OCI-LY1 (cell line): ENCODE results near the gene PCK2.

Experiments used
- H2AFZ ChIP-seq: fragments of 200-600 bp; sonication (generic), shearing (Covaris generic); 2 replicates; pipeline ENCODE4 v1.6.0; 2014; ENCODE audit warnings: antibody characterized with exemption, mild to moderate bottlenecking, low read length
- H3F3A ChIP-seq: fragments of 200-600 bp; sonication (generic), shearing (Covaris generic); 2 replicates; pipeline ENCODE4 v1.6.0; 2014; ENCODE audit warnings: mild to moderate bottlenecking, antibody characterized with exemption, low read length, moderate library complexity; ENCODE audit not compliant: insufficient read depth
- H3K27ac ChIP-seq: fragments of 200-600 bp; sonication (generic); 2 replicates; pipeline ENCODE4 v1.5.1; 2014; ENCODE audit warnings: low read length, mixed run types, mild to moderate bottlenecking, low read depth; ENCODE audit not compliant: poor library complexity, severe bottlenecking
- H3K27me3 ChIP-seq: fragments of 200-600 bp; sonication (generic); 2 replicates; pipeline ENCODE4 v1.6.0; 2014; ENCODE audit warnings: antibody characterized with exemption, mild to moderate bottlenecking, low read length, moderate library complexity; ENCODE audit not compliant: insufficient read depth
- H3K36me3 ChIP-seq: fragments of 200-600 bp; sonication (generic); 2 replicates; pipeline ENCODE4 v1.6.1; 2014; ENCODE audit warnings: mild to moderate bottlenecking, antibody characterized with exemption, low read length, moderate library complexity, mixed read lengths; ENCODE audit not compliant: insufficient read depth
- H3K4me1 ChIP-seq: fragments of 200-600 bp; sonication (generic); 2 replicates; pipeline ENCODE4 v1.5.1; 2014; ENCODE audit warnings: mild to moderate bottlenecking, low read length, moderate library complexity; ENCODE audit not compliant: insufficient read depth, severe bottlenecking
- H3K4me2 ChIP-seq: fragments of 200-600 bp; sonication (generic), shearing (Covaris generic); 2 replicates; pipeline ENCODE4 v1.6.1; 2014; ENCODE audit warnings: low read length
- H3K4me3 ChIP-seq: fragments of 200-600 bp; sonication (generic); 2 replicates; pipeline ENCODE4 v1.5.1; 2014; ENCODE audit warnings: low read length, low read depth, mild to moderate bottlenecking, mixed read lengths; ENCODE audit not compliant: poor library complexity, severe bottlenecking
- H3K79me2 ChIP-seq: fragments of 200-600 bp; shearing (Covaris generic); 2 replicates; pipeline ENCODE4 v1.6.1; 2016; ENCODE audit warnings: mixed run types, low read length, mixed read lengths; ENCODE audit not compliant: insufficient read depth
- H3K9ac ChIP-seq: fragments of 200-600 bp; sonication (generic), shearing (Covaris generic); 2 replicates; pipeline ENCODE4 v1.6.1; 2014; ENCODE audit warnings: mild to moderate bottlenecking, low read length, mixed read lengths
- H3K9me2 ChIP-seq: fragments of 200-600 bp; sonication (generic), shearing (Covaris generic); 2 replicates; pipeline ENCODE4 v1.6.1; 2014; ENCODE audit warnings: low read depth, mild to moderate bottlenecking, low read length, mixed read lengths
- H3K9me3 ChIP-seq: fragments of 200-600 bp; shearing (Covaris generic); 2 replicates; pipeline ENCODE4 v1.6.1; 2014; ENCODE audit warnings: low read length, mixed read lengths
- H4K20me1 ChIP-seq: fragments of 200-600 bp; sonication (generic), shearing (Covaris generic); 2 replicates; pipeline ENCODE4 v1.6.0; 2016; ENCODE audit warnings: mild to moderate bottlenecking, low read length; ENCODE audit not compliant: insufficient read depth
- EZH2 ChIP-seq: fragments of 200-600 bp; sonication (generic), shearing (Covaris generic); IDR thresholded peaks from 2 replicates; pipeline ENCODE4 v1.8.0; 2017; ENCODE audit warnings: borderline replicate concordance, mixed run types, mild to moderate bottlenecking, antibody characterized with exemption, low read length, moderate library complexity, mixed read lengths
- TF ChIP-seq, protein P1 (sequence below): fragments of 200-600 bp; sonication (generic), shearing (Covaris generic); IDR thresholded peaks from 2 replicates; pipeline ENCODE4 v1.5.1; 2017; ENCODE audit warnings: mild to moderate bottlenecking, antibody characterized with exemption, low read length, moderate library complexity, mixed read lengths

Gene PCK2

DNA sequence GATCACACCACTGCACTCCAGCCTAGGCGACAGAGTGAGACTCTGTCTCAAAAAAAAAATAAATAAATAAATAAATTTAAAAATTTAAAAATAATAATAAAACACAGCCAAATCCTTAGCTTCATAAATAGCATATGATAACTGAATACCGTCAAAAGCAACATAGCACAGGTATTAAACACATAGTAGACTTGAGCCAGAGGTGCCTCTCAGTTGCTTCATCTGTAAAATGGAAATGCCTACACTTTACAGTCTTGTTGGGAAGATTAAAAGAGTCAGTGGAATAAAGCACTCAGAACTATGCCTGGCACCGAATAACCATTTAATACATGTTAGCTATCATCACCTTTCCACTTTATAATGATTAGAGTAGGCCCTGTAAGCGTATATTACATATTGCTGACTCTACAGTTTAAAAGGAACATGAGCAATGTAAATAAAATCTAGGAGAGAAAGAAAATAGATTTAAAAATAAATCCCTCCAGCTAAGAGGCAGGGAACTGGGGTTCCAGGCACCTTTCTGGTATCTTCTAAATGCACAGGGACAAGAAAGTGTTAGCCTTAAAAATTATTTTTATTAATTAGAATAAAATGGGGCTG lies 12.7 kb downstream of the PCK2 start:
- Histone ChIP-seq H3K27ac (no peak overlapping the region), H3K4me3 (no peak overlapping the region), H3K9me2 (no peaks in the 10 kb centered on the region), H3K36me3 (peaks cover 22% of the 10 kb centered on the region), H3K27me3 (no peaks in the 10 kb centered on the region), H3F3A (no peaks in the 10 kb centered on the region; the same call in 1 of the 2 replicates), H3K9me3 (no peaks in the 10 kb centered on the region), H3K4me1 (peaks cover 8% of the 10 kb centered on the region), H3K9ac (no peak overlapping the region), H4K20me1 (no peaks in the 10 kb centered on the region), H3K79me2 (no peaks in the 10 kb centered on the region), H3K4me2 (no peak overlapping the region), H2AFZ (no peak overlapping the region)
- no peak for TF ChIP-seq EZH2
- TF ChIP-seq, protein P1, sequence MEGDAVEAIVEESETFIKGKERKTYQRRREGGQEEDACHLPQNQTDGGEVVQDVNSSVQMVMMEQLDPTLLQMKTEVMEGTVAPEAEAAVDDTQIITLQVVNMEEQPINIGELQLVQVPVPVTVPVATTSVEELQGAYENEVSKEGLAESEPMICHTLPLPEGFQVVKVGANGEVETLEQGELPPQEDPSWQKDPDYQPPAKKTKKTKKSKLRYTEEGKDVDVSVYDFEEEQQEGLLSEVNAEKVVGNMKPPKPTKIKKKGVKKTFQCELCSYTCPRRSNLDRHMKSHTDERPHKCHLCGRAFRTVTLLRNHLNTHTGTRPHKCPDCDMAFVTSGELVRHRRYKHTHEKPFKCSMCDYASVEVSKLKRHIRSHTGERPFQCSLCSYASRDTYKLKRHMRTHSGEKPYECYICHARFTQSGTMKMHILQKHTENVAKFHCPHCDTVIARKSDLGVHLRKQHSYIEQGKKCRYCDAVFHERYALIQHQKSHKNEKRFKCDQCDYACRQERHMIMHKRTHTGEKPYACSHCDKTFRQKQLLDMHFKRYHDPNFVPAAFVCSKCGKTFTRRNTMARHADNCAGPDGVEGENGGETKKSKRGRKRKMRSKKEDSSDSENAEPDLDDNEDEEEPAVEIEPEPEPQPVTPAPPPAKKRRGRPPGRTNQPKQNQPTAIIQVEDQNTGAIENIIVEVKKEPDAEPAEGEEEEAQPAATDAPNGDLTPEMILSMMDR: no peak

DNA sequence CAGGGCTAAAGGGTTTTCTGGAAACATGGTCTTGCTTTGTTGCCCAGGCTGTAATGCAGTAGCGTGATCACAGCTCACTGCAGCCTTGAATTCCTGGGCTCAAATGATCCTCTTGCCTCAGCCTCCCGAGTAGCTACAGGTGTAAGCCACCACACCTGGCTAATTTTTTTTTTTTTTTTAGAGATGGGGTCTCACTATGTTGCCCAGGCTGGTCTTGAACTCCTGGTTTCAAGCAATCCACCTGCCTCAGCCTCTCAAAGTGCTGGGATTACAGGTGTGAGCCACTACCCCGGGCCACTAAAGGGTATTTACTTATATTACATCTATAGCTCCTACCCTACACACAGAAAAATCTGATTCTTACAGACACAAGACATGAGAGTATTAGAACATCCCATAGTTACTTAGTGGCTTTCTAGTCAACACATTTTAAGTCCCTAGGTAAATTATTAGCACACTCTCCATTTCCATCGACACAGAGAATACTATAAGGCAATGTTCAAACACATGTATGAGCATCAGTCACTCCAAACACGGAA lies 14.3 kb downstream of the PCK2 start:
- H3K4me2 ChIP-seq: peak overlapping the region; percentile 31; the same call in 1 of the 2 replicates
- no peaks in the 10 kb centered on the region for H3K9me2 ChIP-seq
- H3K27me3 ChIP-seq: no peaks in the 10 kb centered on the region
- H3K4me3 ChIP-seq: no peak overlapping the region
- no peak overlapping the region; the same call in 1 of the 2 replicates for H3K9ac ChIP-seq
- H3K27ac ChIP-seq: peak overlapping the region; percentile 70
- TF ChIP-seq EZH2: no peak
- TF ChIP-seq, protein P1: no peak
- H3K79me2 ChIP-seq: no peaks in the 10 kb centered on the region
- no peaks in the 10 kb centered on the region for H3K9me3 ChIP-seq
- no peaks in the 10 kb centered on the region for H4K20me1 ChIP-seq
- peaks cover 13% of the 10 kb centered on the region for H3K36me3 ChIP-seq
- no peaks in the 10 kb centered on the region; the same call in 1 of the 2 replicates for H3F3A ChIP-seq
- H3K4me1 ChIP-seq: peaks cover 11% of the 10 kb centered on the region
- H2AFZ ChIP-seq: 0 out of 2 replicates have a peak overlapping the region, but pooled peaks have one; percentile 83

DNA sequence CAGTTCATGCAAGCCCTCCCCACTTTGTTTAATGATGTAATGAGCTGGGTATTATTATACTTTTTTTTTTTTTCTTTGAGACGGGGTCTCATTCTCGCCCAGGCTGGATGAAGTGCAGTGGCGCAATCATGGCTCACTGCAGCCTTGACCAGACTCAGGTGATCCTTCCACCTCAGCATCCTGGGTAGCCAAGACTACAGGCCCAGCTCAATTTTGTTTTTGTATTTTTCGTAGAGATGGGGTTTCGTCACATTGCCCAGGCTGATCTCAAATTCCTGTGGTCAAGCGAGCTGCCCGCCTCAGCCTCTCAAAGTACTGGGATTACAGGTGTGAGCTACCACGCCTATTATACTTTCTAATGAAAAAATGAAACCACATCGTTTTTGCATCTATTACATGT lies 15.9 kb downstream of the PCK2 start:
- peaks cover 13% of the 10 kb centered on the region for H3K4me1 ChIP-seq
- no peak overlapping the region for H3K9ac ChIP-seq
- H3K4me2 ChIP-seq: no peak overlapping the region
- no peaks in the 10 kb centered on the region for H4K20me1 ChIP-seq
- no peaks in the 10 kb centered on the region; the same call in 1 of the 2 replicates for H3F3A ChIP-seq
- H2AFZ ChIP-seq: no peak overlapping the region
- TF ChIP-seq, protein P1: no peak
- TF ChIP-seq EZH2: no peak
- no peaks in the 10 kb centered on the region for H3K79me2 ChIP-seq
- H3K36me3 ChIP-seq: no peaks in the 10 kb centered on the region
- no peaks in the 10 kb centered on the region for H3K9me3 ChIP-seq
- no peaks in the 10 kb centered on the region for H3K9me2 ChIP-seq
- H3K27me3 ChIP-seq: no peaks in the 10 kb centered on the region
- no peak overlapping the region for H3K27ac ChIP-seq
- H3K4me3 ChIP-seq: no peak overlapping the region
